Stomach (tissue), 9 donors: ENCODE results near the gene CRACR2A. TPM values are rescaled to one million over a fixed set of nuclear protein-coding genes. Genes with fewer than 3 reads are reported as not detected.
A peak's percentile ranks its signal among the peaks of the same experiment; 100 is the strongest.

Experiments used
- DNase-seq, 2 donors: peaks; one replicate each; pipeline versions ENCODE4 v3.0.0 to v3.0.0-alpha.2; 2013 to 2019
- H3K27ac ChIP-seq, 5 donors: fragments of 200-600 bp in 4 of 5; sonication (generic) in 4 of 5; one replicate each; pipeline ENCODE4 v1.5.1; 2013 to 2019; ENCODE audit warnings: mild to moderate bottlenecking in 1 of 5, moderate library complexity in 1 of 5
- H3K27me3 ChIP-seq, 3 donors: fragments of 200-600 bp; sonication (generic); one replicate each; pipeline ENCODE4 v1.5.1; 2017 to 2019; ENCODE audit warnings: mixed run types in 1 of 3
- H3K36me3 ChIP-seq, 4 donors: fragments of 200-600 bp; sonication (generic); 1 replicate in 3 of 4; 2 replicates in 1 of 4; pipeline ENCODE4 v1.5.1; 2016 to 2019
- H3K4me1 ChIP-seq, 4 donors: fragments of 200-600 bp; sonication (generic); one replicate each; pipeline ENCODE4 v1.5.1; 2016 to 2019
- H3K4me3 ChIP-seq, 4 donors: fragments of 200-600 bp; sonication (generic) in 3 of 4; one replicate each; pipeline ENCODE4 v1.5.1; 2016 to 2019; ENCODE audit warnings: mild to moderate bottlenecking in 1 of 4
- H3K9me3 ChIP-seq, 4 donors: fragments of 200-600 bp; sonication (generic); one replicate each; pipeline ENCODE4 v1.5.1; 2016 to 2019
- CTCF ChIP-seq, 7 experiments: fragments of 450-650 bp in 4 of 7; fragments of 200-600 bp in 3 of 7; sonication (generic) in 3 of 7; IDR thresholded peaks; one replicate each; pipeline ENCODE4 v1.5.1; 2016 to 2019; ENCODE audit warnings: antibody characterized with exemption in 7 of 7, control low read depth in 2 of 7, mild to moderate bottlenecking in 1 of 7
- EP300 ChIP-seq: sonication (generic); formaldehyde crosslinking; IDR thresholded peaks from one replicate; pipeline ENCODE4 v1.6.1; 2017; ENCODE audit warnings: antibody characterized with exemption
- POLR2A ChIP-seq, 4 donors: fragments of 450-650 bp; IDR thresholded peaks; one replicate each; pipeline ENCODE4 v1.6.1; 2016; ENCODE audit warnings: antibody characterized with exemption in 4 of 4, control low read depth in 2 of 4, mild to moderate bottlenecking in 1 of 4, moderate library complexity in 1 of 4
- POLR2AphosphoS5 ChIP-seq, 3 donors: sonication (generic); formaldehyde crosslinking; IDR thresholded peaks; one replicate each; pipeline ENCODE4 v1.6.1; 2016; ENCODE audit warnings: antibody characterized with exemption in 3 of 3
- WGBS, 5 donors: extraction: QIAGEN DNeasy Blood & Tissue Kit in 3 of 5; methylation state at CpG; one replicate each; pipeline versions ENCODE4 v1.1.5 to v1.1.7; 2013 to 2018; 5-methylcytosine and 5-hydroxymethylcytosine counted together
- intact Hi-C: fragments of 100-400 bp; cut with DNase I; formaldehyde crosslinking; loops from one replicate; pipeline ENCODE4 v1.15.1; 2023; ENCODE audit warnings: low total_unique reads
- polyA plus RNA-seq, 3 donors: library from polyadenylated mRNA; stranded (reverse); fragments of 200-250 nt; gene quantifications; one replicate each; pipeline ENCODE4 v1.2.3, GENCODE V29; 2013
- total RNA-seq, 5 donors: library from RNA; depleted of rRNA; stranded (reverse); fragments of >200 nt; gene quantifications; one replicate each; pipeline versions ENCODE4 v1.1.0 to v1.2.3, GENCODE V29; 2014 to 2016
- donor health status: healthy with polysubstance abuse.
- donor health status: Bipolar disorder and iron deficiency.
- donor health status: healthy.

Gene CRACR2A
- total and polyA plus RNA-seq, 8 donors: 0.15 to 66.6 (median 3.1) TPM

- Histone ChIP-seq H3K27me3 (no peaks in the 10 kb centered on the region), H3K27ac (no peak overlapping the region), H3K4me1 (no peaks in the 10 kb centered on the region), H3K4me3 (no peak overlapping the region), H3K36me3 (peaks cover 0 to 15% (median 3%) of the 10 kb centered on the region in 4 donors), H3K9me3 (no peaks in the 10 kb centered on the region)
- DNase-seq: no peak
- TF ChIP-seq POLR2A (IDR thresholded peaks at IDR 0.05): no peak
- no peak for TF ChIP-seq CTCF (IDR thresholded peaks at IDR 0.05)
- TF ChIP-seq POLR2AphosphoS5 (IDR thresholded peaks at IDR 0.05): no peak
- TF ChIP-seq EP300: no peak
- WGBS, 5 donors: 90 to 100% (median 96%) methylated on average over 2 of the region's 2 CpGs
- intact Hi-C loops: no loop called here
Measured at GRCh38 chr12:3632754-3633153, 120.2 kb downstream of the CRACR2A start.

GRCh38 chr12:3632256-3632655 lies 120.7 kb downstream of the CRACR2A start:
- WGBS, 5 donors: 83 to 96% (median 92%) methylated on average over 1 of the region's 1 CpG

GRCh38 chr12:3631759-3632158 lies 121.2 kb downstream of the CRACR2A start:
- Histone ChIP-seq H3K27me3 (no peaks in the 10 kb centered on the region), H3K4me1 (no peaks in the 10 kb centered on the region), H3K27ac (no peak overlapping the region), H3K9me3 (no peaks in the 10 kb centered on the region), H3K4me3 (no peak overlapping the region), H3K36me3 (peaks cover 0 to 18% (median 8%) of the 10 kb centered on the region in 4 donors)
- TF ChIP-seq POLR2AphosphoS5 (IDR thresholded peaks at IDR 0.05): no peak
- no peak for TF ChIP-seq POLR2A (IDR thresholded peaks at IDR 0.05)
- no peak for TF ChIP-seq EP300
- no peak for TF ChIP-seq CTCF (IDR thresholded peaks at IDR 0.05)
- intact Hi-C loops: no loop called here
- DNase-seq: no peak
- WGBS, 5 donors: 71 to 86% (median 81%) methylated on average over 2 of the region's 2 CpGs

More at GRCh38 chr12:3632256-3632655, 120.7 kb downstream of the CRACR2A start:
- no peak overlapping the region for H3K4me3 ChIP-seq
- H3K9me3 ChIP-seq: no peaks in the 10 kb centered on the region
- no peak overlapping the region for H3K27ac ChIP-seq
- intact Hi-C loops: no loop called here
- no peaks in the 10 kb centered on the region for H3K4me1 ChIP-seq
- H3K36me3 ChIP-seq: peaks cover 0 to 18% (median 5%) of the 10 kb centered on the region in 4 donors
- H3K27me3 ChIP-seq: no peaks in the 10 kb centered on the region
- DNase-seq: peak in 1 of 2 donors; percentile 26
- TF ChIP-seq CTCF (IDR thresholded peaks at IDR 0.05): no peak
- no peak for TF ChIP-seq EP300
- no peak for TF ChIP-seq POLR2A (IDR thresholded peaks at IDR 0.05)
- no peak for TF ChIP-seq POLR2AphosphoS5 (IDR thresholded peaks at IDR 0.05)

GRCh38 chr12:3631272-3631637 lies 121.7 kb downstream of the CRACR2A start:
- intact Hi-C loops: no loop called here
- Histone ChIP-seq H3K27me3 (no peaks in the 10 kb centered on the region), H3K4me1 (no peaks in the 10 kb centered on the region), H3K27ac (no peak overlapping the region), H3K4me3 (no peak overlapping the region), H3K9me3 (no peaks in the 10 kb centered on the region), H3K36me3 (peaks cover 0 to 19% (median 10%) of the 10 kb centered on the region in 4 donors)
- no peak for TF ChIP-seq CTCF (IDR thresholded peaks at IDR 0.05)
- TF ChIP-seq EP300: no peak
- no peak for TF ChIP-seq POLR2AphosphoS5 (IDR thresholded peaks at IDR 0.05)
- no peak for TF ChIP-seq POLR2A (IDR thresholded peaks at IDR 0.05)
- DNase-seq: no peak
- WGBS, 5 donors: 77 to 87% (median 83%) methylated on average over 3 to 7 of the region's 7 CpGs
